ENCODE measurements around the gene PRSS36. TPM values are rescaled to one million over a fixed set of nuclear protein-coding genes. Genes with fewer than 3 reads are reported as not detected.
"Not testable (repeated sequence)": the region's sequence is repeated elsewhere in the genome, so short reads cannot be mapped to it uniquely, and the experiment has no call there.

The PRSS36 gene
- 0.17 and 10.6 TPM in 2 replicates for total RNA-seq (2014; rRNA removed; shearing (Covaris generic); ENCODE audit: low replicate concordance)

DNA sequence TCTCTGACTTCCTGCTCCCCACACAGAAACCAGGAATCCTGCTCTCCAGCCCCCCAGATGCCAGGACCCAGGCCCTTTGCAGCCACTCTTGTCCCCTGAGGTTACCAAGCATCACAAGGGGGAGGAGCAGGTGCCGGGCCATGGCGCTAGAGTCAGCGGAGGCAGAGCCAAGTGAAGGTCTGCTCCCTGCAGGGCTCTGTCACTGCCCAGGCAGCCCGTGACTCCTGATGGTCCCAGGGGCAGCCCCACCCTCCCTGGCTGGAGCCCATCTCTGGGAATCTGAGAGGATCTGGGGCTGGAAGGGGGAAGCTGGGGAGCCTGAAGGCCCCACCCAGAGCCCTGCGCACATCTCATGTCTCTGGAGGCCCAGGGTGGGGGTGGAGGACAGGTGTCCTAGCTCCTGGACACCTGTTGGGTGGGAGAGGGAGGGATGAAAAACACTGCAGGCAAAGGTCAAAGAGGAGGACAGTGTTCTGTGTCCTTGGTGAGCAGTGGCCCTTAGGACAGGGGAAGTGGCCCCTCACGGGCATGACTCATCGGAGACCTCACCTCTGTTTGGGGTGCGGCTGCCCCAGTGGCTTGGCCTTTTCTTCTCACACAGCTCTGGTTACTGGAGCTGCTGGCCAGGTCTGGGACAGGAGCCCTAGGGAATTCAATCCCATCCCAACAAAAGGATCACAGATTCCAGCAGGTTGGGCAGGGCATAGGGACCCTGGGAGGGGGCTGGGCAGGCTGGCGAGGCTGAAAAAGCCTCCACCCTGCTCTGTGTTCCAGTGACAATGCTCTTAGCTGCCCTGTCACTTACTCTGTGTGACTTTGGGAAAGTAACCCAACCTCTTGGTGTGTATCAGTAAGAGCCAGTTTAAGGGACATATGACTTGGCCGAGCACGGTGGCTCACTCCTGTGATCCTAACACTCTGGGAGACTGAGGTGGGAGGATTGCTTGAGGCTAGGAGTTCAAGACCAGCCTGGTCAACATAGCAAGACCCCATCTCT, at the start of gene PRSS36:
TSS of gene PRSS36 (minus strand) at position 173 of the 997 bp plus-strand sequence. CDS start at position 142, 31 bp downstream.
- in situ Hi-C loops (cut with HindIII; ENCODE audit: low pct_unique_long_range_greater_than_20kb, low sequenced_read_pairs): no loop called here
- no peak for DNase-seq (ENCODE audit: low read depth)

GRCh38 chr16:31199430-31200041, 49.7 kb upstream of the PRSS36 start:
- in situ Hi-C loops (cut with HindIII; ENCODE audit: low pct_unique_long_range_greater_than_20kb, low sequenced_read_pairs): no loop called here
- no peak for DNase-seq (ENCODE audit: low read depth)

GRCh38 chr16:31198207-31198882, 48.5 kb upstream of the PRSS36 start:
- in situ Hi-C loops (cut with HindIII; ENCODE audit: low pct_unique_long_range_greater_than_20kb, low sequenced_read_pairs): no loop called here
- no peak for DNase-seq (ENCODE audit: low read depth)

GRCh38 chr16:31196324-31197088, 46.6 kb upstream of the PRSS36 start:
- in situ Hi-C loops (cut with HindIII; ENCODE audit: low pct_unique_long_range_greater_than_20kb, low sequenced_read_pairs): no loop called here
- DNase-seq (ENCODE audit: low read depth): no peak

- DNase-seq (ENCODE audit: low read depth); in situ Hi-C loops (cut with HindIII; ENCODE audit: low pct_unique_long_range_greater_than_20kb, low sequenced_read_pairs): not testable (repeated sequence)
These were observed 46.0 kb upstream of the PRSS36 start for GRCh38 chr16:31195861-31196260.

GRCh38 chr16:31194898-31195297, 45.0 kb upstream of the PRSS36 start:
- DNase-seq (ENCODE audit: low read depth): no peak
- in situ Hi-C loops (cut with HindIII; ENCODE audit: low pct_unique_long_range_greater_than_20kb, low sequenced_read_pairs): no loop called here

- DNase-seq (ENCODE audit: low read depth): no peak
- in situ Hi-C loops (cut with HindIII; ENCODE audit: low pct_unique_long_range_greater_than_20kb, low sequenced_read_pairs): no loop called here
These were observed 44.0 kb upstream of the PRSS36 start for GRCh38 chr16:31193874-31194273.

GRCh38 chr16:31192856-31193642, 43.2 kb upstream of the PRSS36 start:
- no peak for DNase-seq (ENCODE audit: low read depth)
- in situ Hi-C loops (cut with HindIII; ENCODE audit: low pct_unique_long_range_greater_than_20kb, low sequenced_read_pairs): no loop called here

DNA sequence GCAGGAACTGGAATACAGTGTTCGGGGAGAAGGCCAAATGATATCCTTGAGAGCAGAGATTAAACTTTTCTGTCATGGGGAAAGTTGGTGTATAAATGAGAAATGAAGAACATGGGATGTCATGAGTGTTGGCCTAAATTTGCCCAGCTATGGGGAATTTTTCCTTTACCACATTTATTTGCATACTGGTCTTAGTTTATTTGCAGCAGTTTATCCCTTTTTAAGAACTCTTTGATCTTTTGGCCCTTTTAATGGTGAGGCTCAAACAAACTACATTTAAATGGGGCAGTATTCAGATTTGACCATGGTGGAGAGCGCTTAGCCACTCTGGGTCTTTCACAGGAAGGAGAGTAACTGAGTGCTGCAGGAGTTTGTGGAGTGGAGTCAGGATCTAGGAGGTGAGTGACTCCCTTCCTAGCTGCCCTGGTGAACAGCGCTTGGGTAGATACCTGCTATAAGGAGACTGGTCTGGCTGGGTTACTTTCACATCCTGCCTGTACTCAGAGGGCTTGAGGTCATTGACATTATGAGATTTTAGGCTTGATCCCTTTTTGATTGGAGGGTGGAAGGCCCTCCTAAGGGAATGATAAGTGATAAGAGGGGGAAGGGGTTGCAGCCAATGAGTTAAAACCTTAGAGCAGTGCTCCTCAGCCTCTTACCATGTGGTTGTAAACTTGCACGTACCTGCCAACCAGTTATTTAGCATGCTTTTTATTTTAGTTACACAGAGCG, 42.0 kb upstream of the PRSS36 start:
- in situ Hi-C loops (cut with HindIII; ENCODE audit: low pct_unique_long_range_greater_than_20kb, low sequenced_read_pairs): no loop called here
- DNase-seq (ENCODE audit: low read depth): no peak

DNA sequence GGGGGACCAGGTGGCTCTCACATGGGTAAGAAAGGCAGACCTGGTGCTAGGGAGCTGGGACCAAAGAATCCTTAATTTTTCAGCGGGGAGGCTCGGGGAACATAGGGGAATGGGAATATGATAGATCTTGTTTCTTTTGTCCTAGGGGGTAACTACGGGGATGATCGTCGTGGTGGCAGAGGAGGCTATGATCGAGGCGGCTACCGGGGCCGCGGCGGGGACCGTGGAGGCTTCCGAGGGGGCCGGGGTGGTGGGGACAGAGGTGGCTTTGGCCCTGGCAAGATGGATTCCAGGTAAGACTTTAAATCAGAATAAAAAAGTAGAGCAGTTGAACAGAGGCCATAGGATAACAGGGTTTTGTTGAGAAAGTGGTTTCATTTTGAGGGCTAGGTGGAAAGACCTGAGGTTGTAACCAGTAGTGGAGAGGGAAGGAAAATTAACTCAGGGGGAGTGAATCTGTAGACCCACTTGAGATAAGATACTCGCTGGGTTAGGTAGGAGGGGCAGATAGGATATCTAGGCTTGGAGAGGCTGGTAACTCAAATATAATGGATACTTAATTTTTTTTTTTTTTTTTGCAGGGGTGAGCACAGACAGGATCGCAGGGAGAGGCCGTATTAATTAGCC, 41.1 kb upstream of the PRSS36 start:
- in situ Hi-C loops (cut with HindIII; ENCODE audit: low pct_unique_long_range_greater_than_20kb, low sequenced_read_pairs): no loop called here
- no peak for DNase-seq (ENCODE audit: low read depth)

- in situ Hi-C loops (cut with HindIII; ENCODE audit: low pct_unique_long_range_greater_than_20kb, low sequenced_read_pairs): no loop called here
- DNase-seq (ENCODE audit: low read depth): no peak
These were observed 40.2 kb upstream of the PRSS36 start for GRCh38 chr16:31190061-31190460.

GRCh38 chr16:31189412-31189778, 39.5 kb upstream of the PRSS36 start:
- in situ Hi-C loops (cut with HindIII; ENCODE audit: low pct_unique_long_range_greater_than_20kb, low sequenced_read_pairs): no loop called here
- DNase-seq (ENCODE audit: low read depth): no peak

GRCh38 chr16:31188450-31189411, 38.9 kb upstream of the PRSS36 start:
- no peak for DNase-seq (ENCODE audit: low read depth)
- in situ Hi-C loops (cut with HindIII; ENCODE audit: low pct_unique_long_range_greater_than_20kb, low sequenced_read_pairs): no loop called here

DNA sequence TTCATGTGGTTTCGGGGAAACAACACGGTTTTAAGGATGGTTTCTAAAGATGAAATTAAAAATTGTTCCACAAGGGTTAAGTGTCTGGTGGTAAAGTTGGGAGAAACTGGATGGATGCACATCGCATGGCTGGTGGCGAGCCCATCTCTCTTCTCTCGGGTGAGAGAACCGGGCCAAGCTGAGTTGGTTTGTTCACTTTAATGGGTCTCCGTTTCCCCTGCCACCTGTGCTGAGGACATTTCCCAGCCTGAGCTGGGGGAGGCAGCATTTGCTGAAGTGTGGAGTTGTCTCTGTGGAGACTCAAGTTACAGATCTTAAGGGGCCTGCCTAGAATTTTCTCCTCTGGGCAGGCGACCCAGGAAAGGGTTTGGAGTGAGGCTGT, 37.9 kb upstream of the PRSS36 start:
- in situ Hi-C loops (cut with HindIII; ENCODE audit: low pct_unique_long_range_greater_than_20kb, low sequenced_read_pairs): no loop called here
- DNase-seq (ENCODE audit: low read depth): no peak

- in situ Hi-C loops (cut with HindIII; ENCODE audit: low pct_unique_long_range_greater_than_20kb, low sequenced_read_pairs): no loop called here
- no peak for DNase-seq (ENCODE audit: low read depth)
These were observed 37.3 kb upstream of the PRSS36 start for GRCh38 chr16:31186930-31187807.

All from Caki2 (cell line).